Esophagus squamous epithelium (tissue), 4 donors: ENCODE results near the gene TYRO3.

ENCODE experiments used
- POLR2A ChIP-seq, 4 donors: fragments of 450-650 bp; IDR thresholded peaks; one replicate each; pipeline ENCODE4 v1.6.1; 2017; ENCODE audit warnings: antibody characterized with exemption in 4 of 4, mild to moderate bottlenecking in 4 of 4, moderate library complexity in 3 of 4
- TF ChIP-seq, protein P1 (sequence below), 6 experiments: fragments of 450-650 bp in 4 of 6; fragments of 200-600 bp in 2 of 6; sonication (generic) in 2 of 6; IDR thresholded peaks; one replicate each; pipeline ENCODE4 v1.5.1; 2016 to 2019; ENCODE audit warnings: antibody characterized with exemption in 6 of 6, mild to moderate bottlenecking in 4 of 6, moderate library complexity in 4 of 6

DNA sequence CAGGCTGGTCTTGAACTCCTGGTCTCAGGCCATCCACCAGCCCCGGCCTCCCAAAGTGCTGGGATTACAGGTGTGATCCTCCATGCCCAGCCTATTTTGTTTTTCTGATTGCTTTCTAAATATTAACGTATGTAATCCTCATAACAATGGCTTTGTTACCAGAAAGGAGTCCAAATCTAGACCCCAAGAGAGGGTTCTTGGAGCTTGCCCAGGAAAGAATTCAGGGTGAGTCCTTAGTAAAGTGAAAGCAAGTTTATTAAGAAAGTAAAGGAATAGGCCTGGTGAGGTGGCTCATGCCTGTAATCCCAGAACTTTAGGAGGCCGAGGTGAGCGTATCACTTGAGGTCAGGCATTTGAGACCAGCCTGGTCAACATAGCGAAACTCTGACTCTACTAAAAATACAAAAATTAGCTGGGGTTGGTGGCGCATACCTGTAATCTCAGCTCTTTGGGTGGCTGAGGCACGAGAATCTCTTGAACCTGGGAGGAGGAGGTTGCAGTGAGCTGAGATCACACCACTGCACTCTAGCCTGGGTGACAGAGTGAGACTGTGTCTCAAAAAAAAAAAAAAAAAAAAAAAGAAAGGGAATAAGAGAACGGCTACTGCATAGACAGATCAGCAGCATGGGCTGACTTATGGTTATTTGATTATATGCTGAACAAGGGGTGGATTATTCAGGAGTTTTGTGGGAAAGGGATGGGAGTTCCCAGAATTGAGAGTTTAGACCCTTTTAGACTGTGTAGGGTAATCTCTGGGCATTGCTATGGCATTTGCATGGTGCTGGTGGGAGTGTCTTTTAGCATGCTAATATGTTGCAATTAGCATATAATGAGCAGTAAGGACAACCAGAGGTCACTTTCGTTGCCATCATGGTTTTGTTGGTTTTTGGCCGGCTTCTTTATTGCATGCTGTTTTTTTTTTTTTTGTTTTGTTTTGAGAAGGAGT lies 36.1 kb downstream of the TYRO3 start:
- no peak for TF ChIP-seq POLR2A (IDR thresholded peaks at IDR 0.05)
- TF ChIP-seq, protein P1, sequence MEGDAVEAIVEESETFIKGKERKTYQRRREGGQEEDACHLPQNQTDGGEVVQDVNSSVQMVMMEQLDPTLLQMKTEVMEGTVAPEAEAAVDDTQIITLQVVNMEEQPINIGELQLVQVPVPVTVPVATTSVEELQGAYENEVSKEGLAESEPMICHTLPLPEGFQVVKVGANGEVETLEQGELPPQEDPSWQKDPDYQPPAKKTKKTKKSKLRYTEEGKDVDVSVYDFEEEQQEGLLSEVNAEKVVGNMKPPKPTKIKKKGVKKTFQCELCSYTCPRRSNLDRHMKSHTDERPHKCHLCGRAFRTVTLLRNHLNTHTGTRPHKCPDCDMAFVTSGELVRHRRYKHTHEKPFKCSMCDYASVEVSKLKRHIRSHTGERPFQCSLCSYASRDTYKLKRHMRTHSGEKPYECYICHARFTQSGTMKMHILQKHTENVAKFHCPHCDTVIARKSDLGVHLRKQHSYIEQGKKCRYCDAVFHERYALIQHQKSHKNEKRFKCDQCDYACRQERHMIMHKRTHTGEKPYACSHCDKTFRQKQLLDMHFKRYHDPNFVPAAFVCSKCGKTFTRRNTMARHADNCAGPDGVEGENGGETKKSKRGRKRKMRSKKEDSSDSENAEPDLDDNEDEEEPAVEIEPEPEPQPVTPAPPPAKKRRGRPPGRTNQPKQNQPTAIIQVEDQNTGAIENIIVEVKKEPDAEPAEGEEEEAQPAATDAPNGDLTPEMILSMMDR (IDR thresholded peaks at IDR 0.05) = no peak
